A204.1 (cell line): Measurements from ENCODE around the gene PLCB4.

Experiments used
- FAIRE-seq: peaks from 2 replicates; lab custom pipeline; 2012; peaks lifted over from hg19 to GRCh38; lab: Jason Lieb, UNC

PLCB4 gene

DNA sequence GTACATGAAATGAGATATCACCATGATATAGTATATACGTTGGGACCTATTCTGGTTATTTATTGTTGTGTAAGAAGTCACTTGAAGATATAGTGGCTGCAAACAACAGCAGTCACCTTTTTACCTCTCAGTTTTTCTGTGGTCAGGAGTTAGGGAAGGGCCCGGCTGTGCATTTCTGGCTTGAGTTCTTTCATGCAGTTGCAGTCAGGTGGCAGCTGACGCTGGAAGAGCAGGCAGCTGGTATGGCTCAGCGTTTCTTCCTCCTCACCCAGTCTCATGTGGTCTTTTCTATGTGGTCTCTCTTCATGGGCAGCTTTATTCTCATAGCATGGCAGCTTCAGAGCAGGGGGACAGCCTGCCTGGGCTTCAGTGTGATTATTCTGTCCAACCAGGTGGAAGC is 154.4 kb downstream of the PLCB4 start:
- no peak for FAIRE-seq

DNA sequence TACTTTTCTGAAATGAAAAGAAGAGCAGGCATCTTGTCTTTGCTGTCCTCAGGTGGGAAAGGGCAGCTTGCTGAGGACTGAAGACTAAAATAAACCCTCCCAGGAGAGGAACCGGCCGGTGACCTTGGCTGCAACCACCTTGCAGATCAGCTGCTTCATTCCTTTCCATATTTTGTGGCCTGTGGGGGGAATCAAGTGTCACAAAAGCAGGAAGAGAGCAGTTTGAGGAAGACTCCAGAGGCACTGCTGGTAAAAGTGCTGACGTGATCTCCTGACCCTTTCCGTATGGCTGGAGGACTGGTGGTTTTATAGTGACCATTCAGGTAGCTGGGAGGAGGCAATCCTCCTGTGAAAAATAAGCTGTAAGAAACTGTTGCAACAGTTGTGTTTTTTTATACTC is 157.0 kb downstream of the PLCB4 start:
- no peak for FAIRE-seq

- FAIRE-seq = no peak
Measured at GRCh38 chr20:9227896-9228615, 159.2 kb downstream of the PLCB4 start.

DNA sequence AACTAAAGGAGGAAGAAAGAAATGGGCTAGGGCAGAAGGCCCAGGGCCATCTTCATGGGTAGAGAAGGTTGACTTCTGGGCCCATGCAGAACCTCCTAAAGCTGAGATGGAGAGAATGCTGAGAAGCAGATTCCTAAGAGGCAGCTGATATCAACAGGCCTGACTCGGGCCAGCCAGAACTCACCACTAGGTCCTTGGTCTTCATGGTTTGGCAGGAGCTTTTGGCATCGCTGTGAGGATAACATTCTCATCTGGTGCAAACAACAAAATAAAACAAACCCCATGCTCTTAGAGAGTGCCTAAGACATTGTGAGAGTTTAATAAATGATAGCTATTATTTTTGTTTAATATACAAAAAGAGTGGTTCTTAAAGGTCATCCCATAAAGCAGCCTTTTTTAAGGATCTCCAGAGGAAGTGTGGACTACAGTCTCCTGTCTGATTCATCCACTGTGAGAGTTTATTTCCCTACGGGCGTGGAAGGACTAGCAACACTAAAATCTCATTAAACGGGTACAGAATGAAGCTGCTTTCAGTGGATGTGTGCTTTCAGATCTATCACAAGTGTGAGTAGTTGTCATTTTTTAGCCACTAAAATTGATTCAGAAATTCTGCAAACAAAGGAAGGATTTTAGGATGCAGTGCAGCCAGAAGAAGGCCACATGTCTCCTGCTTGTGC is 160.0 kb downstream of the PLCB4 start:
- FAIRE-seq = no peak

DNA sequence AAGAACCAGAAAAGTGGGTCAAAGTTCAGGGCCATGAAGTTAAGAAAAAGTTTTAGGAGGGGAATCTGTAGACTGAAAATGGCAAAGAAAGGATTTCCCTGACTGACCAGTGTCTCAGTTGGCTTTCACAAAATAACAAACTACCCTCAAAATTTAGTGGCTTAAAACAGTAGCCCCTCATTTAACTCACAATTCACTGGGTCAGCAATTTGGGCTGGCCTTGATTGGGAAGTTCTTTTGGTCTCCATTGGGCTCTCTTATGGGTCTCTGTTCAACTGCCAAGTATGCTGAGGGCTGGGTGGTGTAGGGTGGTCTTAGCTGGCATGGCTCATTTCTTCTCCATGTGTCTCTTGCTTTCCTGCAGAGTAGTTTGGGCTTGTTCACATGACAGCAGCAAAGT is 161.5 kb downstream of the PLCB4 start:
- no peak for FAIRE-seq

- FAIRE-seq = no peak
Measured at GRCh38 chr20:9233804-9234203, 164.9 kb downstream of the PLCB4 start.

DNA sequence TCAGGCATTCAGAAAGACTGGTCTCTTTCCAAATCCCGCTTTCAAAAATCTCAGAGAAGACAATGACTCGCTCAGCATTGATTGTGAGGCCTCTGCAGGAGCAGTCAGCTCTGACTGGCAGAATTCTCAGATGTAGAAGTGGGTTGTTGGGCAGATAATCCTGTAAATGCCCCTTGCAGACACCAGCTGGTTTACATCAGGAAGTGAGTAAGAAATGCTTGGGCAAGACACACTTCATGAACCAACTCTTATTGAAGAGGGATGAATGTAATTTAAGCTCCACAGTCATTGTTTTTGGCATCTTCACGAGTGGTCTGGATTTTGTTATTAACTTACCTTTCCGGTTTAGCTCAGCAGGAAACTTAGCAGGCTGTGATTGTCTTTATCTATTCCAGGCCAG is 166.6 kb downstream of the PLCB4 start:
- no peak for FAIRE-seq

DNA sequence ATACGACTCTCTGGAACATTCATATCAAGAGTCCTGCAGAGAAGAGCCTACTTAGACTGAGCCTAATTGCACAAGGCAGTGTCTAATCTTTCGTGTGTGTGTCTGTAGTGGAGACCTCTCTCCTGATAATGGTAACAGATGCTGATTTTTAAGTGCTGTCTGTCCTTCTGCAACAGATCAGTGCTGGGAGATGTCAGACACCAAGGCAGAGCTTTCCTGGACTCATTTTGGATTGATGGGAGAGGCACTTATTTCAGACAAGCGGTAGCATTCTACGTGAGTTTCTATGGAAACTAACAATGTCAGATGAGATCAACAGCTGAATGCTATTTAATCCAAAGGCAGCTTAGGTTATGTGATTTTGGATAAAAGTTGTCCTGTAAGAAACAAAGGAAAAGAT is 167.6 kb downstream of the PLCB4 start:
- no peak for FAIRE-seq

- FAIRE-seq = no peak
Measured at GRCh38 chr20:9241232-9241692, 172.4 kb downstream of the PLCB4 start.

- FAIRE-seq = no peak
Measured at GRCh38 chr20:9241721-9242427, 173.0 kb downstream of the PLCB4 start.

DNA sequence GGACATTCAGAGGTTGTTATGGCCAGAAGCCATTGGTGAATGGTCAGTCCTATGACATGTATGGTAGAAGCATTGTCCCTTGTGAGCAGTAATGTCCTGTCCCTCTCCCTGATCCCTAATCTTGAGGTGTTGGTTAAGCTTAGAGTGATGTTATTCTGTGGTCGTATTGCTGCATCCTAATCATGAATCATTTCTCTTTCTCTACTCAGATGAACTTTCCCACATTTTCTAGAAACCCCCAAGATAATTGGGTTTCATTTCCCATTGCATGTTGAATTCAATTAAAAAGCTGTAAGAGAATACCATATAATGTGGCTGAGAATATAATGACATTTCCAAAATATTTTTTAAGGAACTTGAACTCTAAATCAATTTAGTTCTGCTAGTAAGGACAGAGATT is 175.1 kb downstream of the PLCB4 start:
- FAIRE-seq = no peak

GRCh38 chr20:9244811-9245210 is 175.9 kb downstream of the PLCB4 start:
- FAIRE-seq = no peak

GRCh38 chr20:9246731-9247130 is 177.8 kb downstream of the PLCB4 start:
- no peak for FAIRE-seq

- FAIRE-seq = no peak
Measured at GRCh38 chr20:9250511-9250910, 181.6 kb downstream of the PLCB4 start.

DNA sequence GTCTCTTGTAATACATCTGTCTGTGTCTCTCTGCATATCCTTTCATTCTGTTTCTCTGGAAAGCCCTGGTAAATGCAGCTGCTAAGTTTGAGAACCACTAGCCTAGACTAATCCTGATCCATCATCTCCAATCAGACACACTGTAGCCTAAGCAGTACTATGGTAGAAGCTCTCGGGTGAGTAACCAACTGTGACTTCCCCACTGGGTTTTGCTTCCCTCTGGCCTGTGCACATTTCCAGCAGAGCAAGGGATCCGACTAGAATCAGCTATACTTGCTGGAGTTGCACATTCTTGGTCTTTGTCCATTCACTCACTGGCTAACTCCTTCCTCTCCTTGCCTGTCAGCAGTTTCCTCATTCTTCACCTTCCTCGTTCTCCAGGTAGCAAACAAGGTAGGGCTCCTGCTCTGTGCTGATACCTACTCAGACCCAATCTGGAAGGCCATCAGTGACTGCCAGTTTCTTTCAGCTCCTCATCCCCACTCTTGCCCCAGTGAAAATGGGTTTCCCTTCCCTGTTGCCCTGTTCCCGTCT is 184.2 kb downstream of the PLCB4 start:
- no peak for FAIRE-seq

GRCh38 chr20:9255171-9255570 is 186.3 kb downstream of the PLCB4 start:
- no peak for FAIRE-seq

DNA sequence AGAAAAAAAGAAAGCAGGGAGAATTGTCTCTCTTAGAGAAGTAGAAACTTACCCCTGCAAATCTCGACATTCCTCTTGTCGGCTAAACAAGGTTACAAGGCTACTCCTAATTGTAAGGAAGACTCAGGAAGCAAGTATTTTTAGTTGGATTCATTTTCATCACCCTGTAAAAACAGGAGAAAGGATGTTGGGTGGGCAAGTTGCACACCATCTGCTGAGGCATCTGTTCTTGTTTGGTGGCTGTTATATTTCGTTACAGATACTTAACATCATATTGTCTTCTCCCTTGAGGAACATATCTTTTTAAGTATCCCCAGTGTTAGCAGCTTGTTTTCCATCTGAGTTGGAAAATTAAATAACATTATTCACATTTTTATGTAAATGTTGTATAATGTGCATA is 187.5 kb downstream of the PLCB4 start:
- FAIRE-seq = no peak

GRCh38 chr20:9258901-9259300 is 190.0 kb downstream of the PLCB4 start:
- FAIRE-seq = no peak

DNA sequence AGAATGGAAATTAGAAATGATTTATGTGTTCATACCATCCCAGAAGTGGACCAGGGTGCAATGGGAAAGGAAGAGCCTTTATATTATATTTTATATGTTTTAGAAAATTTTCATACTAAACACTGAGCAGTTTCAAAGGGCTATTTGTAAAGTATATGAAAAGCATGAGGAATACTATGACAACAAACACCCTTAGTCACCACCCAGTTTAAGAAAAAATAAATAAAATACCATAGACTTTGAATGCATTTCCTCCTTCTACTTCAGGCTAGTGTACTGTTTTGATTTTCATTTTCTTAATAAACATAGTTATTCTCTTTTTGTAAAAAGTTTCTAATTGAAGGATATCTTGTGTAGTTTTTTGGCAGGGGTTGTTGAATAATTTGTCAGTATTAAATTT is 191.1 kb downstream of the PLCB4 start:
- FAIRE-seq = no peak

GRCh38 chr20:9261781-9262180 is 192.9 kb downstream of the PLCB4 start:
- no peak for FAIRE-seq

GRCh38 chr20:9262653-9263194 is 193.8 kb downstream of the PLCB4 start:
- FAIRE-seq = no peak

DNA sequence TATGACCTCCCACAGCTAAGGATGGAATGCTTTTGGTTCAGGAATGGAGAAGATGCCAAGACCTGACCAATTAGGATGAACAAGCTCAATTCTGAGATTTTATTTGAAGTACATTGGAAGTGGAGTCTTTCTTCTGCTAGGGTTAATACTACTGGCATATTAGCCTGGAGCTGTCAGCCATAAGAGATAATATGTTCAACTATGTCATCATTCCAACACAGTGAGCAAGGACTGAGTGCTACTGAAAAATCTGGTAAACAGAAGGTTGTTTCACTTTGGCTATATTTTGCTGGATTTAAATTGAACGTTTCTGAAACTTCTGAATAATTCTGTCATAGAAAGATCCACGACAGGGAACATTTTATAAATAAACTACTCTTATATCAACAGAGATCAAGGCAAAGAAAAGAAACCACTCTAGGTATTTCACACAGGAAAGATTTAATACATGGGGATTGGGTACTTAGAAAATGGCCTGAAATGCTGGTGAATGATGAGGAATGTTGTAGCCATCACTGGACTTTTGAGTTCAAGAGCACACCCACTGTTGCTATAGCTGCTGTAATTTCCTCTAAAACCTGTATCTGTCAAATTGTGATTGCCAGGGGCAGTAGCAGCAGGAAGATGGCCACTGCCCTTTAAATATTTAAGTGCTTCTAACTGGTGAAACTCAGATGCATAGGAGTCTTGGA is 200.5 kb downstream of the PLCB4 start:
- FAIRE-seq = no peak
